ENCODE measurements around the gene SCYGR5.
"Not testable (repeated sequence)": the region's sequence is repeated elsewhere in the genome, so short reads cannot be mapped to it uniquely, and the experiment has no call there.

Gene SCYGR5

GRCh38 chr2:227665189-227665940 lies 1.2 kb upstream of the SCYGR5 start:
- DNase-seq: no peak
- H3K36me3 Mint-ChIP-seq (ENCODE audit: low read depth): no peaks in the 10 kb centered on the region
- no peak overlapping the region for H3K4me3 Mint-ChIP-seq
- no peaks in the 10 kb centered on the region for H3K9me3 Mint-ChIP-seq
- no peak for TF ChIP-seq CTCF (IDR thresholded peaks at IDR 0.05)
- H3K4me1 Mint-ChIP-seq: peaks cover 12% of the 10 kb centered on the region
- no peaks in the 10 kb centered on the region for H3K27me3 Mint-ChIP-seq (ENCODE audit: low read depth, poor library complexity)
- no peak overlapping the region for H3K27ac Mint-ChIP-seq

- Mint-ChIP-seq H3K27ac (no peak overlapping the region), H3K9me3 (no peaks in the 10 kb centered on the region), H3K27me3 (ENCODE audit: low read depth, poor library complexity) (peaks cover 8% of the 10 kb centered on the region), H3K4me3 (no peak overlapping the region), H3K36me3 (ENCODE audit: low read depth) (no peaks in the 10 kb centered on the region), H3K4me1 (no peaks in the 10 kb centered on the region)
- DNase-seq: no peak
- TF ChIP-seq CTCF (IDR thresholded peaks at IDR 0.05): no peak
These were observed 4.7 kb downstream of the SCYGR5 start for GRCh38 chr2:227671170-227671905.

- not testable (repeated sequence) for H3K9me3 Mint-ChIP-seq; H3K4me3 Mint-ChIP-seq; H3K27me3 Mint-ChIP-seq (ENCODE audit: low read depth, poor library complexity); H3K4me1 Mint-ChIP-seq; DNase-seq; H3K27ac Mint-ChIP-seq; H3K36me3 Mint-ChIP-seq (ENCODE audit: low read depth)
These were observed 7.0 kb downstream of the SCYGR5 start for GRCh38 chr2:227673620-227674019.

- no peaks in the 10 kb centered on the region for H3K36me3 Mint-ChIP-seq (ENCODE audit: low read depth)
- no peak for TF ChIP-seq CTCF (IDR thresholded peaks at IDR 0.05)
- H3K4me3 Mint-ChIP-seq: no peak overlapping the region
- H3K4me1 Mint-ChIP-seq: no peaks in the 10 kb centered on the region
- peaks cover 8% of the 10 kb centered on the region for H3K27me3 Mint-ChIP-seq (ENCODE audit: low read depth, poor library complexity)
- DNase-seq: no peak
- no peaks in the 10 kb centered on the region for H3K9me3 Mint-ChIP-seq
- H3K27ac Mint-ChIP-seq: no peak overlapping the region
These were observed 7.9 kb downstream of the SCYGR5 start for GRCh38 chr2:227674485-227674884.

- H3K4me1 Mint-ChIP-seq: no peaks in the 10 kb centered on the region
- no peak for DNase-seq
- H3K27ac Mint-ChIP-seq: no peak overlapping the region
- H3K4me3 Mint-ChIP-seq: no peak overlapping the region
- H3K27me3 Mint-ChIP-seq (ENCODE audit: low read depth, poor library complexity): peaks cover 8% of the 10 kb centered on the region
- no peaks in the 10 kb centered on the region for H3K36me3 Mint-ChIP-seq (ENCODE audit: low read depth)
- no peaks in the 10 kb centered on the region for H3K9me3 Mint-ChIP-seq
- no peak for TF ChIP-seq CTCF (IDR thresholded peaks at IDR 0.05)
These were observed 11.3 kb downstream of the SCYGR5 start for GRCh38 chr2:227677928-227678327.

- no peak overlapping the region for H3K4me3 Mint-ChIP-seq
These were observed 17.7 kb downstream of the SCYGR5 start for GRCh38 chr2:227684258-227684657.

More at GRCh38 chr2:227684258-227684657, 17.7 kb downstream of the SCYGR5 start:
- Mint-ChIP-seq H3K36me3 (ENCODE audit: low read depth) (no peaks in the 10 kb centered on the region), H3K9me3 (no peaks in the 10 kb centered on the region), H3K27me3 (ENCODE audit: low read depth, poor library complexity) (no peaks in the 10 kb centered on the region), H3K27ac (no peak overlapping the region), H3K4me1 (no peaks in the 10 kb centered on the region)
- no peak for DNase-seq
- no peak for TF ChIP-seq CTCF (IDR thresholded peaks at IDR 0.05)

All from nephron progenitor cell (in vitro differentiated cells).